A673 (cell line): ENCODE measurements around the gene PSME3IP1. TPM values are rescaled to one million over a fixed set of nuclear protein-coding genes. Genes with fewer than 3 reads are reported as not detected.

Experiments
- BruUV-seq: library from RNA; stranded (reverse); fragments of 400-500 nt; replicated peaks from 2 replicates; lab custom pipeline; 2021; lab: Mats Ljungman, UMichigan
- CTCF ChIA-PET: fragments of 300-600 bp; sonication (Branson Sonifier 250); formaldehyde crosslinking; loops from one replicate; lab custom pipeline; 2022; ENCODE audit warnings: antibody characterized with exemption; lab: Charles Lee
- POLR2A ChIA-PET: fragments of 300-600 bp; sonication (Branson Sonifier 250); formaldehyde crosslinking; loops from one replicate; lab custom pipeline; 2022; ENCODE audit warnings: antibody characterized with exemption; ENCODE audit not compliant: low non-redundant PET; lab: Charles Lee
- DNase-seq: peaks from one replicate; pipeline ENCODE4 v3.0.0-alpha.2; 2015; ENCODE audit warnings: low spot score
- H3K27ac ChIP-seq: fragments of 200-600 bp; sonication (generic); 2 replicates; pipeline ENCODE4 v1.5.1; 2016; ENCODE audit warnings: mixed run types, low read depth, mild to moderate bottlenecking, mixed read lengths, antibody characterized with exemption, low read length; ENCODE audit not compliant: poor library complexity, severe bottlenecking
- H3K27me3 ChIP-seq: fragments of 200-600 bp; sonication (generic); replicated peaks from 2 replicates; pipeline ENCODE4 v1.6.1; 2017; ENCODE audit warnings: mixed run types, low read depth, mild to moderate bottlenecking, mixed read lengths, antibody characterized with exemption, low read length; ENCODE audit not compliant: insufficient read depth, poor library complexity
- H3K36me3 ChIP-seq: fragments of 200-600 bp; sonication (generic); 2 replicates; pipeline ENCODE4 v1.6.1; 2016; ENCODE audit warnings: mixed run types, mild to moderate bottlenecking, mixed read lengths, antibody characterized with exemption, low read length; ENCODE audit not compliant: insufficient read depth, poor library complexity, severe bottlenecking
- H3K4me1 ChIP-seq: fragments of 200-600 bp; sonication (generic); 2 replicates; pipeline ENCODE4 v1.6.1; 2017; ENCODE audit warnings: mixed run types, mild to moderate bottlenecking, mixed read lengths, antibody characterized with exemption, low read length; ENCODE audit not compliant: insufficient read depth, poor library complexity, severe bottlenecking
- H3K4me3 ChIP-seq: fragments of 200-600 bp; sonication (generic); 2 replicates; pipeline ENCODE4 v1.5.1; 2016; ENCODE audit warnings: low read depth, mixed run types, mild to moderate bottlenecking, mixed read lengths, low read length; ENCODE audit not compliant: poor library complexity, severe bottlenecking
- H3K9me3 ChIP-seq: fragments of 200-600 bp; sonication (generic); 2 replicates; pipeline ENCODE4 v1.6.1; 2016; ENCODE audit warnings: mixed run types, low read depth, mild to moderate bottlenecking, mixed read lengths, antibody characterized with exemption, low read length; ENCODE audit not compliant: poor library complexity, severe bottlenecking
- CTCF ChIP-seq: fragments of 300-800, 200-600 bp; sonication (generic); conservative IDR thresholded peaks from 2 replicates; pipeline ENCODE4 v1.5.1; 2017; ENCODE audit warnings: low read depth, mild to moderate bottlenecking, antibody characterized with exemption, low read length, moderate library complexity, mixed read lengths
- EZH2 ChIP-seq: fragments of 200-600 bp; sonication (generic); IDR thresholded peaks from 2 replicates; pipeline ENCODE4 v1.6.1; 2017; ENCODE audit warnings: borderline replicate concordance, low read depth, mild to moderate bottlenecking, mixed read lengths, antibody characterized with exemption, low read length; ENCODE audit not compliant: poor library complexity, severe bottlenecking
- intact Hi-C: fragments of 100-400 bp; cut with micrococcal nuclease; formaldehyde crosslinking; loops from one replicate; pipeline ENCODE4 v1.10.0; 2022; ENCODE audit not compliant: unreplicated experiment
- total RNA-seq: library from RNA; stranded (reverse); gene quantifications from 2 replicates; pipeline ENCODE4 v1.2.3, GENCODE V29; 2021

PSME3IP1 gene
- total RNA-seq, 1 experiment from 2014 or later: 128 TPM

GRCh38 chr16:57147381-57148221 lies 38.2 kb downstream of the PSME3IP1 start:
- no peaks in the 10 kb centered on the region for H3K27me3 ChIP-seq
- no peaks in the 10 kb centered on the region for H3K9me3 ChIP-seq
- H3K27ac ChIP-seq: peak overlapping the region; percentile 91
- TF ChIP-seq CTCF: no peak
- no peak for TF ChIP-seq EZH2
- intact Hi-C loops: no loop called here
- no peak overlapping the region for H3K4me3 ChIP-seq
- H3K4me1 ChIP-seq: peaks cover 72% of the 10 kb centered on the region
- peak; percentile 90 for DNase-seq
- ChIA-PET CTCF (interaction anchor here (1.3 kb wide), 1 partner anchor 55 kb away, joined by 9 read pairs; the partner anchor contains the start of gene CPNE2), POLR2A (no interaction called here)
- H3K36me3 ChIP-seq: peaks cover 5% of the 10 kb centered on the region
- no TSS peak for BruUV-seq

- peak; percentile 52 for DNase-seq
- POLR2A ChIA-PET: no interaction called here
- H3K27me3 ChIP-seq: no peaks in the 10 kb centered on the region
- H3K27ac ChIP-seq: peak overlapping the region; percentile 91
- intact Hi-C loops: no loop called here
- no peak overlapping the region for H3K4me3 ChIP-seq
- TF ChIP-seq EZH2 (no peak), CTCF (peak; percentile 28)
- CTCF ChIA-PET: no interaction called here
- H3K4me1 ChIP-seq: peaks cover 72% of the 10 kb centered on the region
- H3K36me3 ChIP-seq: peaks cover 5% of the 10 kb centered on the region
- no TSS peak for BruUV-seq
- H3K9me3 ChIP-seq: no peaks in the 10 kb centered on the region
Observed at GRCh38 chr16:57146735-57147134, 39.1 kb downstream of the PSME3IP1 start.

GRCh38 chr16:57146040-57146647 lies 39.7 kb downstream of the PSME3IP1 start:
- H3K27ac ChIP-seq: peak overlapping the region; percentile 91
- H3K9me3 ChIP-seq: no peaks in the 10 kb centered on the region
- TF ChIP-seq CTCF (no peak), EZH2 (no peak)
- DNase-seq: no peak
- ChIA-PET POLR2A (no interaction called here), CTCF (no interaction called here)
- intact Hi-C loops: no loop called here
- peaks cover 5% of the 10 kb centered on the region for H3K36me3 ChIP-seq
- no peak overlapping the region for H3K4me3 ChIP-seq
- no peaks in the 10 kb centered on the region for H3K27me3 ChIP-seq
- BruUV-seq: no TSS peak
- peaks cover 72% of the 10 kb centered on the region for H3K4me1 ChIP-seq
